Mesothelial cell of epicardium (in vitro differentiated cells): ENCODE results near the gene ALOX15B. TPM values are rescaled to one million over a fixed set of nuclear protein-coding genes. Genes with fewer than 3 reads are reported as not detected.

Source experiments
- DNase-seq, 2 experiments: peaks; one replicate each; pipeline ENCODE4 v3.0.0; 2021; ENCODE audit warnings: low spot score in 2 of 2; ENCODE audit not compliant: unreplicated experiment in 2 of 2
- H3K27ac Mint-ChIP-seq: 2 replicates; pipeline ENCODE4 v1.8.0; 2021; ENCODE audit warnings: mixed read lengths
- H3K27me3 Mint-ChIP-seq: 2 replicates; pipeline ENCODE4 v1.8.0; 2021; ENCODE audit warnings: low read depth, mixed read lengths
- H3K36me3 Mint-ChIP-seq: 2 replicates; pipeline ENCODE4 v1.8.0; 2021; ENCODE audit warnings: mixed read lengths
- H3K4me1 Mint-ChIP-seq: 2 replicates; pipeline ENCODE4 v1.8.0; 2021; ENCODE audit warnings: mixed read lengths
- H3K4me3 Mint-ChIP-seq: 2 replicates; pipeline ENCODE4 v1.8.0; 2021; ENCODE audit warnings: mild to moderate bottlenecking, moderate library complexity, mixed read lengths
- H3K9me3 Mint-ChIP-seq: 2 replicates; pipeline ENCODE4 v1.8.0; 2021; ENCODE audit warnings: mixed read lengths
- total RNA-seq: library from RNA; stranded (reverse); gene quantifications from 3 replicates; pipeline ENCODE4 v1.2.1, GENCODE V29; 2021
- TF ChIP-seq, protein P1 (sequence below): fragments of 200-600 bp; sonication (generic); IDR thresholded peaks from one replicate; pipeline ENCODE4 v1.5.0; 2021; ENCODE audit warnings: antibody characterized with exemption; ENCODE audit not compliant: unreplicated experiment

Gene ALOX15B
- total RNA-seq, 1 donor from 2014 or later, result not detected

GRCh38 chr17:8046929-8047768 is 8.3 kb downstream of the ALOX15B start:
- Mint-ChIP-seq H3K4me1 (no peaks in the 10 kb centered on the region), H3K4me3 (no peak overlapping the region)
- DNase-seq, result no peak

GRCh38 chr17:8047769-8048110 is 8.9 kb downstream of the ALOX15B start:
- Mint-ChIP-seq H3K36me3 (no peaks in the 10 kb centered on the region), H3K9me3 (no peaks in the 10 kb centered on the region), H3K27me3 (peaks cover 43% of the 10 kb centered on the region), H3K4me3 (no peak overlapping the region), H3K27ac (no peak overlapping the region), H3K4me1 (no peaks in the 10 kb centered on the region)
- DNase-seq, result no peak
- TF ChIP-seq, protein P1, sequence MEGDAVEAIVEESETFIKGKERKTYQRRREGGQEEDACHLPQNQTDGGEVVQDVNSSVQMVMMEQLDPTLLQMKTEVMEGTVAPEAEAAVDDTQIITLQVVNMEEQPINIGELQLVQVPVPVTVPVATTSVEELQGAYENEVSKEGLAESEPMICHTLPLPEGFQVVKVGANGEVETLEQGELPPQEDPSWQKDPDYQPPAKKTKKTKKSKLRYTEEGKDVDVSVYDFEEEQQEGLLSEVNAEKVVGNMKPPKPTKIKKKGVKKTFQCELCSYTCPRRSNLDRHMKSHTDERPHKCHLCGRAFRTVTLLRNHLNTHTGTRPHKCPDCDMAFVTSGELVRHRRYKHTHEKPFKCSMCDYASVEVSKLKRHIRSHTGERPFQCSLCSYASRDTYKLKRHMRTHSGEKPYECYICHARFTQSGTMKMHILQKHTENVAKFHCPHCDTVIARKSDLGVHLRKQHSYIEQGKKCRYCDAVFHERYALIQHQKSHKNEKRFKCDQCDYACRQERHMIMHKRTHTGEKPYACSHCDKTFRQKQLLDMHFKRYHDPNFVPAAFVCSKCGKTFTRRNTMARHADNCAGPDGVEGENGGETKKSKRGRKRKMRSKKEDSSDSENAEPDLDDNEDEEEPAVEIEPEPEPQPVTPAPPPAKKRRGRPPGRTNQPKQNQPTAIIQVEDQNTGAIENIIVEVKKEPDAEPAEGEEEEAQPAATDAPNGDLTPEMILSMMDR, result no peak

More at GRCh38 chr17:8046929-8047768, 8.3 kb downstream of the ALOX15B start:
- TF ChIP-seq, protein P1, result no peak
- Mint-ChIP-seq H3K27ac (no peak overlapping the region), H3K9me3 (no peaks in the 10 kb centered on the region), H3K27me3 (peaks cover 43% of the 10 kb centered on the region), H3K36me3 (no peaks in the 10 kb centered on the region)

DNA sequence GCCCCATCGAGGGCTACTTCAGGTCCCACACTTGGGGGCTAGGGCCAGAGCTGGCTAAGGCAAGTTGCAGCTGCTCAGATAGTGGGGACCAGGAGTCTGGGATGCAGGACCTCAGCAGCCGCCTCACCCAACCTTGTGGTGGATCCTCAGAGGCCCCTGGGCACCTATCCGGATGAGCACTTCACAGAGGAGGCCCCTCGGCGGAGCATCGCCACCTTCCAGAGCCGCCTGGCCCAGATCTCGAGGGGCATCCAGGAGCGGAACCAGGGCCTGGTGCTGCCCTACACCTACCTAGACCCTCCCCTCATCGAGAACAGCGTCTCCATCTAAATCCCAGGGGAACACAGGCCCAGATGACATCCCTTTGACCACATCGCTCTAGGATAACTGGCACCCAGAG is 9.4 kb downstream of the ALOX15B start:
- no peak overlapping the region for H3K4me3 Mint-ChIP-seq
- no peaks in the 10 kb centered on the region for H3K4me1 Mint-ChIP-seq
- no peak for DNase-seq
- peaks cover 43% of the 10 kb centered on the region for H3K27me3 Mint-ChIP-seq
- no peaks in the 10 kb centered on the region for H3K36me3 Mint-ChIP-seq
- H3K9me3 Mint-ChIP-seq, result no peaks in the 10 kb centered on the region
- TF ChIP-seq, protein P1, result no peak
- no peak overlapping the region for H3K27ac Mint-ChIP-seq

DNA sequence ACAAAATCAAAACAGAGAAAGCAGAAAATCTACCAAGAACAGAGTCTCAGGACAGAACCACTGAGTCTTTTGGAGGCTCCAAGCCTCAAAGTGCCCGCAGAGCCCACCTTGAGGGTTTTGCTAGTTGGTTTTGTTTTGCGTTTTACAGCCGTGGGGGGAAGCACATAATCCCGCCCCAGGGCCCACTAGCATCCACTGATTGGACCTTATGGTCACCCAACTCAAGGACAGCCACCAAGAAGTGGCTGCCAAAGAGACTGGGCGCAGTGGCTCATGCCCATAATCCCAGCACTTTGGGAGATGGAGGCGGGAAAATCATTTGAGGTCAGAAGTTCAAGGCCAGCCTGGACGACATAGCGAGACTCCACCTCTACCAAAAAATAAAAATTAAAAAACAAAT is 9.9 kb downstream of the ALOX15B start:
- H3K27ac Mint-ChIP-seq, result no peak overlapping the region
- no peak overlapping the region for H3K4me3 Mint-ChIP-seq
- H3K4me1 Mint-ChIP-seq, result no peaks in the 10 kb centered on the region
- no peak for DNase-seq
- peaks cover 40% of the 10 kb centered on the region for H3K27me3 Mint-ChIP-seq
- no peaks in the 10 kb centered on the region for H3K9me3 Mint-ChIP-seq
- no peaks in the 10 kb centered on the region for H3K36me3 Mint-ChIP-seq
- TF ChIP-seq, protein P1, result no peak

GRCh38 chr17:8051831-8052230 is 13.0 kb downstream of the ALOX15B start:
- Mint-ChIP-seq H3K36me3 (no peaks in the 10 kb centered on the region), H3K4me3 (no peak overlapping the region), H3K27me3 (peaks cover 44% of the 10 kb centered on the region), H3K4me1 (no peaks in the 10 kb centered on the region), H3K27ac (no peak overlapping the region), H3K9me3 (no peaks in the 10 kb centered on the region)
- TF ChIP-seq, protein P1, result no peak
- no peak for DNase-seq
